Naive thymus-derived CD4-positive, alpha-beta T cell (primary cell): ENCODE measurements around the gene DPCD. TPM values are rescaled to one million over a fixed set of nuclear protein-coding genes. Genes with fewer than 3 reads are reported as not detected.

Experiments used
- ATAC-seq: fragments of 150-1000 bp; cut with Tn5 transposase; 2 replicates; pipeline ENCODE4 v1.10.0; 2021; ENCODE audit warnings: mild to moderate bottlenecking, moderate library complexity
- CTCF ChIA-PET: fragments of 350-600 bp; sonication (Branson Sonifier 250); formaldehyde crosslinking; loops from one replicate; lab custom pipeline; 2021; ENCODE audit warnings: antibody characterized with exemption; lab: Charles Lee
- POLR2A ChIA-PET: fragments of 350-600 bp; sonication (Branson Sonifier 250); formaldehyde crosslinking; loops from one replicate; lab custom pipeline; 2021; ENCODE audit warnings: antibody characterized with exemption, inconsistent platforms; lab: Charles Lee
- DNase-seq, 9 donors: peaks; one replicate each; pipeline versions ENCODE4 v3.0.0 to v3.0.0-alpha.2; 2020 to 2022; ENCODE audit warnings: mixed read lengths in 1 of 9
- H3K27ac ChIP-seq: one replicate; pipeline ENCODE4 v1.7.0; 2013; ENCODE audit warnings: mild to moderate bottlenecking, low read depth, low read length, moderate library complexity
- H3K27me3 ChIP-seq, 2 donors: one replicate each; pipeline ENCODE4 v1.7.0; 2013; ENCODE audit warnings: low read length in 2 of 2, mild to moderate bottlenecking in 2 of 2, moderate library complexity in 2 of 2; ENCODE audit not compliant: control insufficient read depth in 2 of 2, insufficient read depth in 2 of 2
- H3K36me3 ChIP-seq, 3 experiments: 1 replicate in 2 of 3; 2 replicates in 1 of 3; pipeline ENCODE4 v1.7.0; 2013; ENCODE audit warnings: low read length in 3 of 3, mild to moderate bottlenecking in 3 of 3, moderate library complexity in 1 of 3; ENCODE audit not compliant: insufficient read depth in 3 of 3, control insufficient read depth in 2 of 3
- H3K4me1 ChIP-seq, 2 donors: one replicate each; pipeline ENCODE4 v1.7.0; 2013; ENCODE audit warnings: low read length in 2 of 2, mild to moderate bottlenecking in 2 of 2, moderate library complexity in 1 of 2; ENCODE audit not compliant: control insufficient read depth in 2 of 2, insufficient read depth in 2 of 2
- H3K4me3 ChIP-seq: 2 replicates; pipeline ENCODE4 v1.7.0; 2013; ENCODE audit warnings: mild to moderate bottlenecking, low read length
- H3K9me3 ChIP-seq, 3 experiments: 1 replicate in 2 of 3; 2 replicates in 1 of 3; pipeline ENCODE4 v1.7.0; 2013; ENCODE audit warnings: low read length in 3 of 3; ENCODE audit not compliant: control insufficient read depth in 2 of 3
- H3K27ac Mint-ChIP-seq, 9 donors: one replicate each; pipeline ENCODE4 v1.8.0; 2020 to 2022; ENCODE audit warnings: mixed read lengths in 9 of 9, mild to moderate bottlenecking in 8 of 9, moderate library complexity in 5 of 9, inconsistent platforms in 2 of 9
- H3K27me3 Mint-ChIP-seq, 5 donors: one replicate each; pipeline ENCODE4 v1.8.0; 2021 to 2022; ENCODE audit warnings: mixed read lengths in 5 of 5, mild to moderate bottlenecking in 1 of 5
- H3K36me3 Mint-ChIP-seq, 5 donors: one replicate each; pipeline ENCODE4 v1.8.0; 2020 to 2022; ENCODE audit warnings: mixed read lengths in 5 of 5, mild to moderate bottlenecking in 3 of 5, inconsistent platforms in 1 of 5
- H3K4me1 Mint-ChIP-seq, 7 donors: one replicate each; pipeline ENCODE4 v1.8.0; 2020 to 2022; ENCODE audit warnings: mixed read lengths in 7 of 7, mild to moderate bottlenecking in 3 of 7, inconsistent platforms in 1 of 7
- H3K4me3 Mint-ChIP-seq, 10 donors: one replicate each; pipeline ENCODE4 v1.8.0; 2020 to 2022; ENCODE audit warnings: mild to moderate bottlenecking in 10 of 10, mixed read lengths in 10 of 10, moderate library complexity in 6 of 10, inconsistent platforms in 2 of 10
- H3K9me3 Mint-ChIP-seq, 11 donors: one replicate each; pipeline ENCODE4 v1.8.0; 2020 to 2022; ENCODE audit warnings: mixed read lengths in 11 of 11, mild to moderate bottlenecking in 4 of 11, inconsistent platforms in 1 of 11, moderate library complexity in 1 of 11
- intact Hi-C, 2 donors: fragments of 100-400 bp; cut with micrococcal nuclease; formaldehyde crosslinking; loops; one replicate each; pipeline ENCODE4 v1.15.1; 2023
- polyA plus RNA-seq, 2 donors: library from polyadenylated mRNA; unstranded; fragments of 300-500 nt; fragmentation: Illumina TruSeq; gene quantifications; one replicate each; pipeline ENCODE4 v1.2.3, GENCODE V29; 2021
- total RNA-seq, 6 experiments: library from RNA in 5 of 6; stranded (reverse) in 5 of 6; gene quantifications; 1 replicate in 5 of 6; 2 replicates in 1 of 6; pipeline ENCODE4 v1.2.3 and lab custom pipeline; 2021 to 2026

The DPCD gene
- total and polyA plus RNA-seq, 7 experiments from 2014 or later, result 0.64 to 3.6 (median 2.1) TPM

DNA sequence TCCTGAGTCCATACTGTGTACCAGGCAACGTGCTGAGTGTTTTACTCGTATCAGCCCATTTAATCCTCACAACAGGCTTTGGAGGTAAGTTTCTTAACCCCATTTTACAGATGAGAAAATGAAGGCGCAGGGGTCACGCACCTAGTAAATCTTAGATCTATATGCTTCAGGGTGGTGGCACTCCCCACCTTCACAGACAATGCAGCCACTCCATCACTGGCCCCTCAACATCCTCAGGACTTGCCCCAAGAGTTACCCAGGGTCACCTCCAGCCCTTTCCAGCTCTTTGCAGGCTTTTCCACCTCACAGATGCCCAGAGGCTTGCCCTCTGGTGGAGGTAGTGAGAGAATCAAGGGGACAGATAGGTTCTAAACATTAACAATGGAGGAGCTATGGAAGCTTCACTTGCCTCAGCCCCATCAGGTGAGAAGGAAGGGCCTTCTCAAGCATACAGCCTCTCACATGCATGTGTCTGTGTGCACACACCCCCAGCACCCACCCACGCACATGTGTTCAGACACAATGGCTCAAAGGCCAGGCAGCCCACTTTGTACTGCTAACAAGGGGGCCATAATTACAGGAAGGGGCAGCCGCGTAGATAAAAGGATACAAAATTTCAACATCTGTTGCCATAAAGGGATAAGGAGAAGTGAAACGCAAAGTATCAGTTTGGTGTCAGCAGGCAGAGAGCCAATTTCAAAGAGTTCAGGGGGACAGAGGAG, 29.1 kb downstream of the DPCD start:
- Mint-ChIP-seq H3K9me3 (no peaks in the 10 kb centered on the region), H3K4me3 (no peak overlapping the region), H3K4me1 (peaks cover 0 to 9% (median 0%) of the 10 kb centered on the region in 7 donors), H3K36me3 (peaks cover 4 to 24% (median 17%) of the 10 kb centered on the region in 5 donors), H3K27ac (peak overlapping the region in 4 of 9 donors; percentile 32 to 77 (median 74)), H3K27me3 (no peaks in the 10 kb centered on the region)
- CTCF ChIA-PET, result no interaction called here
- POLR2A ChIA-PET, result interaction anchor here (0.6 kb wide), 1 partner anchor 1162 kb away, joined by 5 read pairs; no protein-coding TSS in a partner anchor
- Histone ChIP-seq H3K4me1 (no peaks in the 10 kb centered on the region), H3K36me3 (peaks cover 6 to 79% (median 8%) of the 10 kb centered on the region in 3 experiments), H3K4me3 (no peak overlapping the region), H3K27me3 (no peaks in the 10 kb centered on the region), H3K9me3 (no peaks in the 10 kb centered on the region), H3K27ac (no peak overlapping the region)
- ATAC-seq, result no peak
- DNase-seq, result no peak
- intact Hi-C loops, result no loop called here

DNA sequence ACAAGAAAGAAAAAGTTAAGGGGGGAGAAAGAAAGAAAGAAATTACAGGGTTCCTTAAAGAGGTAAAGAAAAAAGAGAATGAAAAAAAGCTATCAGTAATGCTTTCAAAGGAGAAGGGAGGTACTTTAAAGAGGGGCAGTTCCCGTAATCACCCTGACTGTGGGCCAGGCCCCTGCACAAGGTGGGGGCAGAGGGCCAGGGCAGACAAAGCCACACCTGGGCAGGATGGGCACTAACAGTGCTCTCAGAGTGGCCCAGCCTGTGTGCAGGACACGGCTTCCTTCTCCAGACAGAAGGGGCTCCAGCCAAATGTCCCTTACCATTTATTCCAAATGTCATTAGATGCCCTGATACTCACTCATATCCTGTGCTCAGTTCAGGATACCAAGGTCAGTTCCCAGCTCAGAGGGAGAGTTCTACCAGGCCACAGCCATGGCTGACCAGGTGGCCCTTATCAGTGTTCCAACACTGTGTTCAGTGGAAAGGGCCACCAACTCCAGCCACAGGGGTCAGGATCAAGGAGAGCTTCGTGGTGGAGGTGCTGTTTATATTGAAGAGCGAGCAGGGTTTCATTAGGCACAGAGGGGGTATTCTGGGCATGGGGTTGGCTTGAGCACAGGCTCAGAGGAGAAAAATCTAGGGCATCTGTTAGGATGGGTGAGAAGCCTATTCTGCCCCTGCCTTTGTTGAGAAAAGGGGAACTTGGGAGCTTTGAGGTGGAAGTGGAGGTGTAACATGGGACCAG, 29.9 kb downstream of the DPCD start:
- H3K27me3 Mint-ChIP-seq, result no peaks in the 10 kb centered on the region
- peaks cover 6 to 75% (median 9%) of the 10 kb centered on the region in 3 experiments for H3K36me3 ChIP-seq
- no peaks in the 10 kb centered on the region for H3K9me3 Mint-ChIP-seq
- CTCF ChIA-PET, result no interaction called here
- POLR2A ChIA-PET, result interaction anchor here (0.6 kb wide), 1 partner anchor 1161 kb away, joined by 5 read pairs; no protein-coding TSS in a partner anchor
- H3K4me1 ChIP-seq, result no peaks in the 10 kb centered on the region
- H3K4me3 ChIP-seq, result no peak overlapping the region
- intact Hi-C loops, result no loop called here
- peaks cover 0 to 9% (median 0%) of the 10 kb centered on the region in 7 donors for H3K4me1 Mint-ChIP-seq
- no peak overlapping the region for H3K4me3 Mint-ChIP-seq
- H3K27ac ChIP-seq, result no peak overlapping the region
- H3K27me3 ChIP-seq, result no peaks in the 10 kb centered on the region
- no peaks in the 10 kb centered on the region for H3K9me3 ChIP-seq
- H3K27ac Mint-ChIP-seq, result peak overlapping the region in 8 of 9 donors; percentile 2 to 82 (median 40)
- H3K36me3 Mint-ChIP-seq, result peaks cover 6 to 29% (median 17%) of the 10 kb centered on the region in 5 donors
- DNase-seq, result no peak
- no peak for ATAC-seq

DNA sequence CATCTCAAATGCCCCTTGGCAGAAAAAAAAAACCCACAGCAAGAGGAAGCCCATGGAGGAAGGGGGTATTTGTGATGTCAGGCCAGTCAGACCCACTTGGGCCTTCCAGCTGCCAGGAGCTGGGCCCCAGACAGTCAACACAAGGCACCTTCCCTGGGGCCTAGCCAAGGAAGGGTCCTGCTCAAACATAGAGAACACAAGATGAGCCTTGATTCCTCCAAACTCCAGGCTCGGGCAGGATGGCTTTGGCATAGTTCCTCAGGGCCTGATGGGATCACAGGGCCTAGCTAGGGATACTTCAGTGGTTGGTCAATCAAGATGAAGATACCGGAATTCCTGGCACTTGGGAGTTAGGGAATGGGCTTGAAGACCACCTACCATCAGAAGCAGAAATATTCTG, 30.8 kb downstream of the DPCD start:
- ChIA-PET CTCF (interaction anchor here (0.6 kb wide), 1 partner anchor 87 kb away, joined by 3 read pairs; no protein-coding TSS in a partner anchor), POLR2A (no interaction called here)
- Histone ChIP-seq H3K27me3 (no peaks in the 10 kb centered on the region), H3K27ac (no peak overlapping the region), H3K9me3 (no peaks in the 10 kb centered on the region), H3K36me3 (peaks cover 6 to 81% (median 9%) of the 10 kb centered on the region in 3 experiments), H3K4me1 (no peaks in the 10 kb centered on the region), H3K4me3 (no peak overlapping the region)
- no peak for ATAC-seq
- Mint-ChIP-seq H3K4me1 (peaks cover 0 to 11% (median 0%) of the 10 kb centered on the region in 7 donors), H3K4me3 (no peak overlapping the region), H3K9me3 (no peaks in the 10 kb centered on the region), H3K27me3 (no peaks in the 10 kb centered on the region), H3K36me3 (peaks cover 10 to 33% (median 20%) of the 10 kb centered on the region in 5 donors), H3K27ac (peak overlapping the region in 2 of 9 donors; percentile 59 to 77)
- no peak for DNase-seq
- intact Hi-C loops, result no loop called here

DNA sequence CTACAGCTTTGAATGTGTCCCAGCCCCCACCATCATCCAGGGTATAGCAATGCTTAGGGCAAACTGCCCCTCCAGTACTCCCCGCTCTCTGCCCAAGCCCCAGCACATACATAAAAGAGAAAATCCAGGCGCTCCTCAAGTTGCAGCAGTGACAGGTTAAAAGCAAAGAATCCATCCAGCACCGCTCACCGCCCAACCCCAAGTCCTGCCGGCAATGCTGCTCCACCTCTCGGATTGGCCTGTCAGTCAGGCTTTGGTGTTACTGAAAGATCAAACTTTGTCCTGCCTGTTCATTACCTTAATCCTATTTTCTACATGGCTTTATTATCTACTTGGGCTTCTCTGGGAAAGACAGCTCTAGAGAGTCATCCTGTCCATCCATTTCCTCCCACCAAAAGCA, 31.9 kb downstream of the DPCD start:
- Mint-ChIP-seq H3K27ac (peak overlapping the region in 3 of 9 donors; percentile 33 to 59 (median 45)), H3K9me3 (no peaks in the 10 kb centered on the region), H3K27me3 (no peaks in the 10 kb centered on the region), H3K4me1 (peaks cover 0 to 14% (median 0%) of the 10 kb centered on the region in 7 donors), H3K4me3 (no peak overlapping the region), H3K36me3 (peaks cover 10 to 42% (median 24%) of the 10 kb centered on the region in 5 donors)
- H3K4me1 ChIP-seq, result no peaks in the 10 kb centered on the region
- H3K4me3 ChIP-seq, result no peak overlapping the region
- ChIA-PET POLR2A (interaction anchor here (0.6 kb wide), 1 partner anchor 498 kb away, joined by 4 read pairs; no protein-coding TSS in a partner anchor), CTCF (no interaction called here)
- ATAC-seq (no peak), DNase-seq (no peak)
- H3K9me3 ChIP-seq, result no peaks in the 10 kb centered on the region
- H3K36me3 ChIP-seq, result peaks cover 6 to 89% (median 15%) of the 10 kb centered on the region in 3 experiments
- H3K27ac ChIP-seq, result no peak overlapping the region
- no peaks in the 10 kb centered on the region for H3K27me3 ChIP-seq
- intact Hi-C loops, result no loop called here

DNA sequence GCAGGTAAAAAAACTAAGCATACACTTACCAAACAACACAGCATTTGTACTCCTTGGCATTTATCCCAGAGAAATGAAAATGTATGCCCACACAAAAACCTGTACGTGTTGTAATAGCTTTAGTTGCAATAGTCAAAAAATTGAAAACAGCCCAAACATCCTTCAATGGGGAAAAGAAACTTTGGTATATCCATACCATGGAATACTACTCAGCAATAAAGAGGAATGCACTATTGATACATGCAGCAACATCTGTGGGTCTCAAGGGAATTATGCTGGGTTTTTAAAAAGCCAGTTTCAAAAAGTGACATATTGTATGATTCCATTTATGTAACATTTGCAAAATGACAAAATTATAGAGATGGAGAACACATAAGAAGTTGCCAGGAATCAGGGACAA, 35.4 kb downstream of the DPCD start:
- CTCF ChIA-PET, result interaction anchor here (0.6 kb wide), 1 partner anchor 12 kb away, joined by 3 read pairs; no protein-coding TSS in a partner anchor
- POLR2A ChIA-PET, result no interaction called here
- H3K27ac ChIP-seq, result no peak overlapping the region
- Mint-ChIP-seq H3K27ac (peak overlapping the region in 2 of 9 donors; percentile 22 to 41), H3K27me3 (no peaks in the 10 kb centered on the region), H3K4me3 (no peak overlapping the region), H3K36me3 (peaks cover 8 to 55% (median 21%) of the 10 kb centered on the region in 5 donors), H3K4me1 (peaks cover 0 to 15% (median 8%) of the 10 kb centered on the region in 7 donors), H3K9me3 (no peaks in the 10 kb centered on the region)
- no peaks in the 10 kb centered on the region for H3K9me3 ChIP-seq
- peaks cover 0 to 78% (median 14%) of the 10 kb centered on the region in 3 experiments for H3K36me3 ChIP-seq
- H3K4me1 ChIP-seq, result no peaks in the 10 kb centered on the region
- no peak for ATAC-seq
- no peak overlapping the region for H3K4me3 ChIP-seq
- H3K27me3 ChIP-seq, result no peaks in the 10 kb centered on the region
- intact Hi-C loops, result no loop called here
- DNase-seq, result no peak

DNA sequence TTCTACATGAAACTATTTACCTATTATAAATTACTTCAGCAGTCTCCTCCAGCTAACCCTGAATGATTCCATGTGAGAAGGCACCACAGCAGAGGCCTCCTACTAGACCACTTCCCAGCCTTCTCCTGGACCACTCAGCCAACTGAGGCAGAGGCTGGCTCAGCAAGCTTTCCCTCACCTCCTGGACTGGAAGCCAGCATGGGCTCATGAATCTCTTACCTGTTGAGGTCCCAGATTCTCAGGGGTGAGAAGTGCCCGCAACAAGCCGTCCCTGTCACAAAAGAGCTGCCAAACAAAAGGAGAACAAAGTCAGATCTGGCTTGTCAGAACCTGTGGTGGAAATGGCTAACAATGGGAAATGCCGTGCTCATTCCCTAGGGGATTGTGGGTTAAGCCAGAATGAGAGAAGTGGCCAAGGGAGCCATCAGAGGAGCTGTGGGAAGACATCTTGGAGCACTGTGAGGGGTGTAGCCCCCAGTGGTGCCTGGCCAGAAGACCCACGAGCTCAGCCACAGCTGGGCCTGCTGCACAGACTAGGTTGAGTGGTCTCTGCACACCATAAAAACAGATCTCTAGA, 36.5 kb downstream of the DPCD start:
- CTCF ChIA-PET, result interaction anchor here (0.7 kb wide), 1 partner anchor 158 kb away, joined by 3 read pairs; no protein-coding TSS in a partner anchor
- Histone ChIP-seq H3K4me1 (no peaks in the 10 kb centered on the region), H3K9me3 (no peaks in the 10 kb centered on the region), H3K27ac (no peak overlapping the region), H3K36me3 (peaks cover 0 to 74% (median 14%) of the 10 kb centered on the region in 3 experiments), H3K27me3 (no peaks in the 10 kb centered on the region), H3K4me3 (no peak overlapping the region)
- ATAC-seq, result no peak
- intact Hi-C loops, result no loop called here
- DNase-seq, result no peak
- POLR2A ChIA-PET, result no interaction called here
- H3K4me1 Mint-ChIP-seq, result peaks cover 0 to 22% (median 10%) of the 10 kb centered on the region in 7 donors
- H3K27me3 Mint-ChIP-seq, result no peaks in the 10 kb centered on the region
- H3K36me3 Mint-ChIP-seq, result peaks cover 8 to 60% (median 21%) of the 10 kb centered on the region in 5 donors
- no peaks in the 10 kb centered on the region for H3K9me3 Mint-ChIP-seq
- H3K27ac Mint-ChIP-seq, result peak overlapping the region in 2 of 9 donors; percentile 51 to 76
- no peak overlapping the region for H3K4me3 Mint-ChIP-seq
